SK-N-SH (cell line): Measurements from ENCODE around the gene ATF4.

Source experiments
- CTCF ChIP-seq: fragments of 200-600 bp; sonication (generic); IDR thresholded peaks from 2 replicates; pipeline ENCODE4 v1.6.1; 2017; ENCODE audit warnings: antibody characterized with exemption, mild to moderate bottlenecking, moderate library complexity
- TEAD4 ChIP-seq: IDR thresholded peaks from 2 replicates; pipeline ENCODE4 v1.4.0; 2012; ENCODE audit warnings: mild to moderate bottlenecking, borderline replicate concordance; ENCODE audit not compliant: insufficient read depth

GRCh38 chr22:39527481-39527961, 7.2 kb downstream of the ATF4 start:
- TF ChIP-seq TEAD4 (no peak), CTCF (no peak)
